H1 (cell line): ENCODE data around the gene NEURL1B. TPM values are rescaled to one million over a fixed set of nuclear protein-coding genes. Genes with fewer than 3 reads are reported as not detected.
A peak's percentile ranks its signal among the peaks of the same experiment; 100 is the strongest.

ENCODE experiments used
- CTCF ChIA-PET: fragments of 300-600 bp; sonication (Branson Sonifier 250); formaldehyde crosslinking; loops from one replicate; lab custom pipeline; 2021; ENCODE audit not compliant: partially characterized antibody; lab: Charles Lee
- POLR2A ChIA-PET: fragments of 300-600 bp; sonication (Branson Sonifier 250); formaldehyde crosslinking; loops from one replicate; lab custom pipeline; 2021; ENCODE audit warnings: inconsistent platforms; ENCODE audit not compliant: partially characterized antibody; lab: Charles Lee
- DNase-seq, 2 experiments: peaks; one replicate each; pipeline versions ENCODE4 v3.0.0 to v3.0.0-alpha.2; 2010 to 2022; ENCODE audit warnings: low spot score in 2 of 2, low read depth in 1 of 2, mixed read lengths in 1 of 2
- FAIRE-seq: peaks from 2 replicates; lab custom pipeline; 2011; peaks lifted over from hg19 to GRCh38; lab: Jason Lieb, UNC
- H2AFZ ChIP-seq: 2 replicates; pipeline ENCODE4 v1.8.1; 2012; ENCODE audit warnings: low read length, inconsistent platforms
- H2AK5ac ChIP-seq: 2 replicates; pipeline ENCODE4 v1.6.1; 2013; ENCODE audit warnings: low read depth, low read length
- H2BK120ac ChIP-seq: replicated peaks from 2 replicates; pipeline ENCODE3; 2013; ENCODE audit warnings: low read depth, low read length, inconsistent platforms
- H2BK12ac ChIP-seq: 2 replicates; pipeline ENCODE4 v1.6.1; 2013; ENCODE audit warnings: low read depth, low read length
- H2BK15ac ChIP-seq: 2 replicates; pipeline ENCODE4 v1.6.1; 2013; ENCODE audit warnings: low read length
- H2BK20ac ChIP-seq: 2 replicates; pipeline ENCODE4 v1.6.1; 2013; ENCODE audit warnings: low read length
- H2BK5ac ChIP-seq: 2 replicates; pipeline ENCODE4 v1.6.1; 2013; ENCODE audit warnings: low read depth, low read length
- H3K14ac ChIP-seq: 2 replicates; pipeline ENCODE4 v1.6.1; 2013; ENCODE audit warnings: inconsistent platforms; ENCODE audit not compliant: insufficient read length
- H3K18ac ChIP-seq: 2 replicates; pipeline ENCODE4 v1.6.1; 2013; ENCODE audit warnings: low read length; ENCODE audit errors: extremely low read depth
- H3K23ac ChIP-seq: 2 replicates; pipeline ENCODE4 v1.6.1; 2013; ENCODE audit warnings: inconsistent platforms; ENCODE audit not compliant: insufficient read length
- H3K23me2 ChIP-seq: 2 replicates; pipeline ENCODE4 v1.6.1; 2013; ENCODE audit warnings: low read depth, low read length
- H3K27ac ChIP-seq: 2 replicates; pipeline ENCODE4 v1.6.1; 2011; ENCODE audit warnings: low read depth, low read length, inconsistent platforms
- H3K27me3 ChIP-seq, 4 experiments: replicated peaks in 1 of 4; 1 replicate in 1 of 4; 2 replicates in 3 of 4; pipeline versions ENCODE4 v1.6.1 to v1.8.1; 2011 to 2013; ENCODE audit warnings: low read length in 3 of 4, mild to moderate bottlenecking in 3 of 4, inconsistent platforms in 2 of 4, mixed read lengths in 2 of 4, moderate library complexity in 1 of 4; ENCODE audit not compliant: control insufficient read depth in 3 of 4, insufficient read depth in 3 of 4; ENCODE audit errors: extremely low read depth in 1 of 4
- H3K36me3 ChIP-seq, 4 experiments: 2 replicates each; pipeline versions ENCODE4 v1.6.1 to v1.8.1; 2011 to 2013; ENCODE audit warnings: mild to moderate bottlenecking in 4 of 4, low read length in 3 of 4, moderate library complexity in 2 of 4, control low read depth in 1 of 4, inconsistent platforms in 1 of 4; ENCODE audit not compliant: insufficient read depth in 4 of 4, control insufficient read depth in 2 of 4
- H3K4ac ChIP-seq: replicated peaks from 2 replicates; pipeline ENCODE3; 2013; ENCODE audit warnings: low read length, low read depth, mixed read lengths, inconsistent platforms; ENCODE audit not compliant: insufficient read length
- H3K4me1 ChIP-seq, 4 experiments: replicated peaks in 1 of 4; 1 replicate in 1 of 4; 2 replicates in 3 of 4; pipeline versions ENCODE4 v1.6.1 to v1.8.1; 2011 to 2013; ENCODE audit warnings: low read length in 3 of 4, inconsistent platforms in 2 of 4, mixed read lengths in 1 of 4; ENCODE audit not compliant: insufficient read depth in 4 of 4, control insufficient read depth in 3 of 4
- H3K4me2 ChIP-seq, 2 experiments: 2 replicates each; pipeline versions ENCODE4 v1.6.1 to v1.8.1; 2011 to 2013; ENCODE audit warnings: low read depth in 2 of 2, low read length in 2 of 2, control low read depth in 1 of 2, inconsistent platforms in 1 of 2, mild to moderate bottlenecking in 1 of 2; ENCODE audit not compliant: insufficient read depth in 1 of 2
- H3K4me3 ChIP-seq, 4 experiments: fragments of 200-600, 300-600 bp in 1 of 4; sonication (generic), shearing (Covaris generic), sonication (Bioruptor Twin) in 1 of 4; 2 replicates each; pipeline versions ENCODE4 v1.5.1 to v1.8.1; 2011 to 2016; ENCODE audit warnings: low read length in 4 of 4, low read depth in 3 of 4, control low read depth in 2 of 4, inconsistent platforms in 2 of 4, mild to moderate bottlenecking in 2 of 4, mixed read lengths in 1 of 4, moderate library complexity in 1 of 4; ENCODE audit not compliant: insufficient read depth in 2 of 4; ENCODE audit errors: extremely low read depth in 1 of 4
- H3K56ac ChIP-seq: replicated peaks from 2 replicates; pipeline ENCODE3; 2013; ENCODE audit warnings: low read depth, mild to moderate bottlenecking, mixed read lengths, low read length, inconsistent platforms; ENCODE audit not compliant: insufficient read length
- H3K79me1 ChIP-seq: 2 replicates; pipeline ENCODE4 v1.6.1; 2013; ENCODE audit warnings: low read depth, low read length, control low read depth
- H3K79me2 ChIP-seq, 2 experiments: 2 replicates each; pipeline versions ENCODE4 v1.6.1 to v1.8.1; 2012 to 2013; ENCODE audit warnings: low read length in 2 of 2, mild to moderate bottlenecking in 2 of 2, inconsistent platforms in 1 of 2; ENCODE audit not compliant: insufficient read depth in 2 of 2, control insufficient read depth in 1 of 2
- H3K9ac ChIP-seq, 4 experiments: replicated peaks in 1 of 4; 1 replicate in 1 of 4; 2 replicates in 3 of 4; pipeline versions ENCODE4 v1.6.1 to v1.8.1; 2011 to 2013; ENCODE audit warnings: low read depth in 3 of 4, low read length in 3 of 4, control low read depth in 2 of 4, mild to moderate bottlenecking in 2 of 4, moderate library complexity in 2 of 4, inconsistent platforms in 1 of 4; ENCODE audit errors: extremely low read depth in 1 of 4
- H3K9me3 ChIP-seq, 2 experiments: 2 replicates each; pipeline versions ENCODE4 v1.6.1 to v1.8.1; 2012 to 2013; ENCODE audit warnings: mild to moderate bottlenecking in 2 of 2, moderate library complexity in 2 of 2, control low read depth in 1 of 2, inconsistent platforms in 1 of 2, low read depth in 1 of 2, low read length in 1 of 2, mixed read lengths in 1 of 2; ENCODE audit not compliant: insufficient read depth in 2 of 2
- H4K20me1 ChIP-seq, 2 experiments: replicated peaks in 1 of 2; 2 replicates each; pipeline versions ENCODE3 to v1.8.1; 2011 to 2013; ENCODE audit warnings: inconsistent platforms in 2 of 2, low read length in 2 of 2, mild to moderate bottlenecking in 1 of 2; ENCODE audit not compliant: insufficient read depth in 2 of 2, control insufficient read depth in 1 of 2
- H4K5ac ChIP-seq: 2 replicates; pipeline ENCODE4 v1.6.1; 2013; ENCODE audit warnings: low read length, low read depth, mixed read lengths, inconsistent platforms; ENCODE audit not compliant: insufficient read length
- H4K8ac ChIP-seq: 2 replicates; pipeline ENCODE4 v1.8.0; 2013; ENCODE audit warnings: mild to moderate bottlenecking, moderate library complexity, low read length, inconsistent platforms; ENCODE audit not compliant: insufficient read depth; ENCODE audit errors: extremely low read depth
- H4K91ac ChIP-seq: replicated peaks from 2 replicates; pipeline ENCODE3; 2013; ENCODE audit warnings: low read length, mixed read lengths, inconsistent platforms; ENCODE audit not compliant: insufficient read length
- BRCA1 ChIP-seq: IDR thresholded peaks from 2 replicates; pipeline ENCODE4 v1.6.1; 2012; ENCODE audit warnings: low read depth, low read length, improper control_type of control experiment
- KDM4A ChIP-seq: IDR thresholded peaks from one replicate; pipeline ENCODE4 v1.7.1; 2012; ENCODE audit warnings: low read depth, mild to moderate bottlenecking, moderate library complexity, low read length, inconsistent platforms; ENCODE audit not compliant: severe bottlenecking
- POLR2A ChIP-seq, 2 experiments: IDR thresholded peaks; 1 replicate in 1 of 2; 2 replicates in 1 of 2; pipeline ENCODE4 v1.6.1; 2011; ENCODE audit warnings: low read depth in 2 of 2, low read length in 2 of 2, mild to moderate bottlenecking in 2 of 2; ENCODE audit errors: control extremely low read depth in 1 of 2
- RAD21 ChIP-seq, 2 experiments: IDR thresholded peaks in 1 of 2; conservative IDR thresholded peaks in 1 of 2; 2 replicates each; pipeline ENCODE4 v1.6.1; 2011; ENCODE audit warnings: low read depth in 2 of 2, low read length in 2 of 2, improper control_type of control experiment in 1 of 2, inconsistent platforms in 1 of 2, mild to moderate bottlenecking in 1 of 2, moderate library complexity in 1 of 2
- SIN3A ChIP-seq, 2 experiments: IDR thresholded peaks in 1 of 2; conservative IDR thresholded peaks in 1 of 2; 2 replicates each; pipeline ENCODE4 v1.6.1; 2011 to 2012; ENCODE audit warnings: low read length in 2 of 2, improper control_type of control experiment in 1 of 2, low read depth in 1 of 2, mild to moderate bottlenecking in 1 of 2
- SIX5 ChIP-seq: IDR thresholded peaks from 2 replicates; pipeline ENCODE4 v1.6.1; 2011; ENCODE audit warnings: mild to moderate bottlenecking, low read depth, low read length
- TBP ChIP-seq: IDR thresholded peaks from 2 replicates; pipeline ENCODE4 v1.6.1; 2011; ENCODE audit warnings: low read depth, low read length, improper control_type of control experiment
- YY1 ChIP-seq: IDR thresholded peaks from 2 replicates; pipeline ENCODE4 v1.6.1; 2011; ENCODE audit warnings: low read depth, mild to moderate bottlenecking, low read length
- WGBS, 2 experiments: shearing (Covaris generic) in 1 of 2; methylation state at CpG; one replicate each; pipeline versions ENCODE4 v1.1.6 to v1.1.7; 2013 to 2015; ENCODE audit warnings: low lambda C conversion rate in 2 of 2, mixed read lengths in 2 of 2, inconsistent platforms in 1 of 2, low coverage in 1 of 2, missing lambda C conversion rate in 1 of 2; ENCODE audit not compliant: insufficient replicate concordance in 2 of 2, insufficient coverage in 1 of 2, insufficient read length in 1 of 2; ENCODE audit errors: extremely low coverage in 1 of 2, missing lambda C conversion rate in 1 of 2; 5-methylcytosine and 5-hydroxymethylcytosine counted together
- polyA plus RNA-seq, 7 experiments: library from polyadenylated mRNA; depleted of rRNA in 3 of 7; stranded (reverse) in 5 of 7; unstranded in 2 of 7; fragments of >200 nt in 5 of 7; fragments of 200-250 nt in 2 of 7; gene quantifications; 1 replicate in 5 of 7; 2 replicates in 1 of 7; 4 replicates in 1 of 7; pipeline versions ENCODE4 v1.2.1 to v1.2.3, GENCODE V29; 2011 to 2013; ENCODE audit warnings: missing spikeins in 2 of 7, mixed read lengths in 2 of 7
- total RNA-seq: library from RNA; stranded (reverse); fragmentation: NEBNext Ultra II Directional; extraction: Animal tissue kit (Norgen Biotek cat#: 25700); gene quantifications from 2 replicates; pipeline ENCODE4 v1.2.1, GENCODE V29; 2021
- TF ChIP-seq, protein P1 (sequence below), 3 experiments: IDR thresholded peaks; 1 replicate in 2 of 3; 2 replicates in 1 of 3; pipeline versions ENCODE4 v1.5.1 to v1.6.1; 2011; ENCODE audit warnings: low read length in 3 of 3, mild to moderate bottlenecking in 3 of 3, inconsistent platforms in 2 of 3, low read depth in 1 of 3, moderate library complexity in 1 of 3; ENCODE audit not compliant: insufficient read depth in 1 of 3; ENCODE audit errors: control extremely low read depth in 1 of 3

NEURL1B gene
- total and polyA plus RNA-seq, 2 of the 8 experiments (the other 6 are each of a cell fraction or from before 2014, with no cell fraction given) = 3.3 to 6.1 TPM

DNA sequence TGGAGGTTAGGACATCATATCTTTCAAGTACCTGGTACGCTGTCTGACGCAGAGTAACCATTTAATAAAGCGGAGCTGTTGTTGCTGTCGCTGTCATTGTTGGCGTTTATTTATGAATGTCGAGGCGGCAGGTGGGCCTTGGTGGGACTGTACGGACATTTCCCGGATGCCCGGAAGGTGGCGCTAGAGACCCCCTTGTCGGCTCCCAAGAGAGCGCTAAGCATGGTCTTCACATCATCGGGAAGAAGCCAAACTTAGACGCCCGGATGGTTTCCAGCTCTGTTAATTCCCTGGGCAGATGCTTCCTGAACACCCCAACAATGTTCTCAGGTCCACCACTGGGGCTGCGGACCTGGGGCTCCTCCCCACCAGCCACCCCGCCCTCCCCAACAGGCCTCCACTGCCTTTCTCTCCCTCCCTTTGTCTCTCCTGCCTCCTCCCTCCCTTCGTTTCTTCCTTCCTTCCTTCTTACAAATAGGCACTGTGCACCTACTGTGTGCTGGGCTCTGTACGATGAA is 75.8 kb downstream of the NEURL1B start:
- Histone ChIP-seq H2AFZ (peak overlapping the region; percentile 45; the same call in 1 of the 2 replicates), H3K18ac (no peak overlapping the region; the same call in 1 of the 2 replicates), H3K23me2 (peaks cover 8% of the 10 kb centered on the region; the same call in 1 of the 2 replicates), H3K9ac (no peak overlapping the region), H3K4me1 (peaks cover 0 to 3% (median 2%) of the 10 kb centered on the region in 4 experiments; a peak in 2 of 7 replicates), H3K14ac (no peak overlapping the region), H3K4me3 (peak overlapping the region in 1 of 4 experiments; percentile 28; a peak in 1 of 8 replicates), H2BK20ac (no peak overlapping the region), H3K23ac (no peak overlapping the region), H4K8ac (no peak overlapping the region; the same call in 1 of the 2 replicates), H3K27me3 (peaks cover 0 to 14% (median 8%) of the 10 kb centered on the region in 4 experiments; a peak in 4 of 7 replicates), H4K20me1 (peaks cover 2 to 8% of the 10 kb centered on the region in 2 experiments), H2AK5ac (no peak overlapping the region), H3K79me2 (no peaks in the 10 kb centered on the region), H3K27ac (no peak overlapping the region), H3K4ac (no peak overlapping the region), H3K56ac (no peak overlapping the region), H3K9me3 (no peaks in the 10 kb centered on the region), H2BK5ac (no peak overlapping the region), H2BK120ac (no peak overlapping the region), H3K79me1 (no peaks in the 10 kb centered on the region), H4K5ac (peak overlapping the region; percentile 13), H2BK15ac (no peak overlapping the region), H3K36me3 (no peaks in the 10 kb centered on the region), H4K91ac (no peak overlapping the region), H2BK12ac (no peak overlapping the region), H3K4me2 (peak overlapping the region in 1 of 2 experiments; percentile 55; a peak in 2 of 4 replicates)
- CTCF ChIA-PET = interaction anchor here (0.5 to 2.0 kb wide), 52 partner anchors 9 to 614 kb away, joined by 3 to 29 read pairs (median 4); partner anchors contain the start of gene DUSP1
- POLR2A ChIA-PET = interaction anchor here (1.0 to 2.0 kb wide), 2 partner anchors 53 to 215 kb away, joined by 4 to 16 read pairs; partner anchors contain the start of gene DUSP1
- peak; percentile 36 for FAIRE-seq
- 15% methylated on average over 18 of the region's 20 CpGs; no CpG with 5 or more reads in 1 of the 2 experiments for WGBS, 2 experiments
- DNase-seq = peak in 1 of 2 experiments; percentile 93
- TF ChIP-seq YY1 (peak; percentile 20; the same call in 1 of the 2 replicates), BRCA1 (no peak), TBP (peak; percentile 40; the same call in 1 of the 2 replicates), SIN3A (conservative IDR thresholded peaks at IDR 0.05 in 1 of 2, IDR thresholded peaks at IDR 0.05 in 1 of 2; ENCODE audit: low read depth in 1 of 2, low read length in 2 of 2) (0 out of 4 replicates have a peak, but pooled peaks of 1 of the 2 experiments have one; percentile 32), RAD21 (IDR thresholded peaks at IDR 0.05 in 1 of 2, conservative IDR thresholded peaks at IDR 0.05 in 1 of 2; ENCODE audit: low read depth in 2 of 2, low read length in 2 of 2) (peak; percentile 88 to 93), POLR2A (IDR thresholded peaks at IDR 0.05; ENCODE audit: control extremely low read depth in 1 of 2, low read depth in 2 of 2, low read length in 2 of 2) (no peak), SIX5 (no peak), KDM4A (peak; percentile 24)
- TF ChIP-seq, protein P1, sequence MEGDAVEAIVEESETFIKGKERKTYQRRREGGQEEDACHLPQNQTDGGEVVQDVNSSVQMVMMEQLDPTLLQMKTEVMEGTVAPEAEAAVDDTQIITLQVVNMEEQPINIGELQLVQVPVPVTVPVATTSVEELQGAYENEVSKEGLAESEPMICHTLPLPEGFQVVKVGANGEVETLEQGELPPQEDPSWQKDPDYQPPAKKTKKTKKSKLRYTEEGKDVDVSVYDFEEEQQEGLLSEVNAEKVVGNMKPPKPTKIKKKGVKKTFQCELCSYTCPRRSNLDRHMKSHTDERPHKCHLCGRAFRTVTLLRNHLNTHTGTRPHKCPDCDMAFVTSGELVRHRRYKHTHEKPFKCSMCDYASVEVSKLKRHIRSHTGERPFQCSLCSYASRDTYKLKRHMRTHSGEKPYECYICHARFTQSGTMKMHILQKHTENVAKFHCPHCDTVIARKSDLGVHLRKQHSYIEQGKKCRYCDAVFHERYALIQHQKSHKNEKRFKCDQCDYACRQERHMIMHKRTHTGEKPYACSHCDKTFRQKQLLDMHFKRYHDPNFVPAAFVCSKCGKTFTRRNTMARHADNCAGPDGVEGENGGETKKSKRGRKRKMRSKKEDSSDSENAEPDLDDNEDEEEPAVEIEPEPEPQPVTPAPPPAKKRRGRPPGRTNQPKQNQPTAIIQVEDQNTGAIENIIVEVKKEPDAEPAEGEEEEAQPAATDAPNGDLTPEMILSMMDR (IDR thresholded peaks at IDR 0.05; ENCODE audit: control extremely low read depth in 1 of 3, insufficient read depth in 1 of 3, low read depth in 1 of 3, low read length in 3 of 3) = peak in 2 of 3 experiments; percentile 82 to 94; a peak in 3 of 4 replicates
